GM12864 (cell line): ENCODE results near the gene PDE4DIP.
"Not testable (repeated sequence)": the region's sequence is repeated elsewhere in the genome, so short reads cannot be mapped to it uniquely, and the experiment has no call there.

Experiments
- DNase-seq: peaks from one replicate; pipeline ENCODE4 v3.0.0-alpha.2; 2011; ENCODE audit warnings: low read depth
- H3K4me3 ChIP-seq: 2 replicates; pipeline ENCODE4 v1.5.1; 2011; ENCODE audit warnings: mild to moderate bottlenecking, low read depth, low read length, control low read depth

Gene PDE4DIP

GRCh38 chr1:148960212-148961000 is 116.2 kb downstream of the PDE4DIP start:
- not testable (repeated sequence) for DNase-seq

GRCh38 chr1:148962127-148962857 is 118.1 kb downstream of the PDE4DIP start:
- not testable (repeated sequence) for DNase-seq, H3K4me3 ChIP-seq

More at GRCh38 chr1:148960212-148961000, 116.2 kb downstream of the PDE4DIP start:
- H3K4me3 ChIP-seq, result not testable (repeated sequence)

GRCh38 chr1:148966084-148966483 is 121.9 kb downstream of the PDE4DIP start:
- DNase-seq, H3K4me3 ChIP-seq: not testable (repeated sequence)

GRCh38 chr1:148967580-148967979 is 123.4 kb downstream of the PDE4DIP start:
- not testable (repeated sequence) for H3K4me3 ChIP-seq, DNase-seq

GRCh38 chr1:148968682-148969081 is 124.5 kb downstream of the PDE4DIP start:
- DNase-seq, H3K4me3 ChIP-seq: not testable (repeated sequence)

- not testable (repeated sequence) for H3K4me3 ChIP-seq
Observed at GRCh38 chr1:148969126-148969525, 124.9 kb downstream of the PDE4DIP start.

GRCh38 chr1:148975453-148975852 is 131.2 kb downstream of the PDE4DIP start:
- not testable (repeated sequence) for DNase-seq, H3K4me3 ChIP-seq

More at GRCh38 chr1:148969126-148969525, 124.9 kb downstream of the PDE4DIP start:
- DNase-seq, result not testable (repeated sequence)

- H3K4me3 ChIP-seq, DNase-seq: not testable (repeated sequence)
Observed at GRCh38 chr1:148975866-148976537, 131.8 kb downstream of the PDE4DIP start.

- not testable (repeated sequence) for DNase-seq, H3K4me3 ChIP-seq
Observed at GRCh38 chr1:148977785-148978184, 133.6 kb downstream of the PDE4DIP start.

GRCh38 chr1:148989378-148989777 is 145.2 kb downstream of the PDE4DIP start:
- H3K4me3 ChIP-seq, result not testable (repeated sequence)

GRCh38 chr1:148990233-148990788 is 146.1 kb downstream of the PDE4DIP start:
- not testable (repeated sequence) for DNase-seq, H3K4me3 ChIP-seq

More at GRCh38 chr1:148989378-148989777, 145.2 kb downstream of the PDE4DIP start:
- DNase-seq, result not testable (repeated sequence)

GRCh38 chr1:148991818-148992217 is 147.6 kb downstream of the PDE4DIP start:
- not testable (repeated sequence) for H3K4me3 ChIP-seq, DNase-seq

- DNase-seq, H3K4me3 ChIP-seq: not testable (repeated sequence)
Observed at GRCh38 chr1:148992364-148992763, 148.1 kb downstream of the PDE4DIP start.

GRCh38 chr1:148996449-148997224 is 152.4 kb downstream of the PDE4DIP start:
- DNase-seq, H3K4me3 ChIP-seq: not testable (repeated sequence)

- not testable (repeated sequence) for H3K4me3 ChIP-seq, DNase-seq
Observed at GRCh38 chr1:148997405-148997804, 153.2 kb downstream of the PDE4DIP start.

- not testable (repeated sequence) for H3K4me3 ChIP-seq, DNase-seq
Observed at GRCh38 chr1:149002664-149003063, 158.4 kb downstream of the PDE4DIP start.

- not testable (repeated sequence) for DNase-seq, H3K4me3 ChIP-seq
Observed at GRCh38 chr1:149008326-149008725, 164.1 kb downstream of the PDE4DIP start.

- not testable (repeated sequence) for H3K4me3 ChIP-seq, DNase-seq
Observed at GRCh38 chr1:149008769-149009168, 164.5 kb downstream of the PDE4DIP start.
